OCI-LY1 (cell line): ENCODE results near the gene SSBP4.

ENCODE experiments used
- H2AFZ ChIP-seq: fragments of 200-600 bp; sonication (generic), shearing (Covaris generic); 2 replicates; pipeline ENCODE4 v1.6.0; 2014; ENCODE audit warnings: antibody characterized with exemption, mild to moderate bottlenecking, low read length
- H3F3A ChIP-seq: fragments of 200-600 bp; sonication (generic), shearing (Covaris generic); 2 replicates; pipeline ENCODE4 v1.6.0; 2014; ENCODE audit warnings: mild to moderate bottlenecking, antibody characterized with exemption, low read length, moderate library complexity; ENCODE audit not compliant: insufficient read depth
- H3K27ac ChIP-seq: fragments of 200-600 bp; sonication (generic); 2 replicates; pipeline ENCODE4 v1.5.1; 2014; ENCODE audit warnings: low read length, mixed run types, mild to moderate bottlenecking, low read depth; ENCODE audit not compliant: poor library complexity, severe bottlenecking
- H3K27me3 ChIP-seq: fragments of 200-600 bp; sonication (generic); 2 replicates; pipeline ENCODE4 v1.6.0; 2014; ENCODE audit warnings: antibody characterized with exemption, mild to moderate bottlenecking, low read length, moderate library complexity; ENCODE audit not compliant: insufficient read depth
- H3K36me3 ChIP-seq: fragments of 200-600 bp; sonication (generic); 2 replicates; pipeline ENCODE4 v1.6.1; 2014; ENCODE audit warnings: mild to moderate bottlenecking, antibody characterized with exemption, low read length, moderate library complexity, mixed read lengths; ENCODE audit not compliant: insufficient read depth
- H3K4me1 ChIP-seq: fragments of 200-600 bp; sonication (generic); 2 replicates; pipeline ENCODE4 v1.5.1; 2014; ENCODE audit warnings: mild to moderate bottlenecking, low read length, moderate library complexity; ENCODE audit not compliant: insufficient read depth, severe bottlenecking
- H3K4me2 ChIP-seq: fragments of 200-600 bp; sonication (generic), shearing (Covaris generic); 2 replicates; pipeline ENCODE4 v1.6.1; 2014; ENCODE audit warnings: low read length
- H3K4me3 ChIP-seq: fragments of 200-600 bp; sonication (generic); 2 replicates; pipeline ENCODE4 v1.5.1; 2014; ENCODE audit warnings: low read length, low read depth, mild to moderate bottlenecking, mixed read lengths; ENCODE audit not compliant: poor library complexity, severe bottlenecking
- H3K79me2 ChIP-seq: fragments of 200-600 bp; shearing (Covaris generic); 2 replicates; pipeline ENCODE4 v1.6.1; 2016; ENCODE audit warnings: mixed run types, low read length, mixed read lengths; ENCODE audit not compliant: insufficient read depth
- H3K9ac ChIP-seq: fragments of 200-600 bp; sonication (generic), shearing (Covaris generic); 2 replicates; pipeline ENCODE4 v1.6.1; 2014; ENCODE audit warnings: mild to moderate bottlenecking, low read length, mixed read lengths
- H3K9me2 ChIP-seq: fragments of 200-600 bp; sonication (generic), shearing (Covaris generic); 2 replicates; pipeline ENCODE4 v1.6.1; 2014; ENCODE audit warnings: low read depth, mild to moderate bottlenecking, low read length, mixed read lengths
- H3K9me3 ChIP-seq: fragments of 200-600 bp; shearing (Covaris generic); 2 replicates; pipeline ENCODE4 v1.6.1; 2014; ENCODE audit warnings: low read length, mixed read lengths
- H4K20me1 ChIP-seq: fragments of 200-600 bp; sonication (generic), shearing (Covaris generic); 2 replicates; pipeline ENCODE4 v1.6.0; 2016; ENCODE audit warnings: mild to moderate bottlenecking, low read length; ENCODE audit not compliant: insufficient read depth
- CTCF ChIP-seq: fragments of 200-600 bp; sonication (generic), shearing (Covaris generic); IDR thresholded peaks from 2 replicates; pipeline ENCODE4 v1.5.1; 2017; ENCODE audit warnings: mild to moderate bottlenecking, antibody characterized with exemption, low read length, moderate library complexity, mixed read lengths
- EZH2 ChIP-seq: fragments of 200-600 bp; sonication (generic), shearing (Covaris generic); IDR thresholded peaks from 2 replicates; pipeline ENCODE4 v1.8.0; 2017; ENCODE audit warnings: borderline replicate concordance, mixed run types, mild to moderate bottlenecking, antibody characterized with exemption, low read length, moderate library complexity, mixed read lengths

The SSBP4 gene

GRCh38 chr19:18439025-18439909 is 20.1 kb downstream of the SSBP4 start:
- peak overlapping the region; percentile 33 for H3K27ac ChIP-seq
- no peak overlapping the region for H3K9ac ChIP-seq

GRCh38 chr19:18439910-18440237 is 20.7 kb downstream of the SSBP4 start:
- H3K4me2 ChIP-seq, result no peak overlapping the region
- no peak overlapping the region for H3K27ac ChIP-seq
- no peak overlapping the region for H3K4me3 ChIP-seq
- no peaks in the 10 kb centered on the region for H4K20me1 ChIP-seq
- TF ChIP-seq CTCF (no peak), EZH2 (no peak)
- H3K36me3 ChIP-seq, result peaks cover 15% of the 10 kb centered on the region; the same call in 1 of the 2 replicates
- no peak overlapping the region for H2AFZ ChIP-seq
- no peak overlapping the region for H3K9ac ChIP-seq
- H3K4me1 ChIP-seq, result peaks cover 20% of the 10 kb centered on the region
- no peaks in the 10 kb centered on the region for H3K9me3 ChIP-seq
- no peaks in the 10 kb centered on the region for H3K27me3 ChIP-seq
- 0 out of 2 replicates have a peak, but pooled peaks cover 4% of the 10 kb centered on the region for H3F3A ChIP-seq
- no peaks in the 10 kb centered on the region for H3K79me2 ChIP-seq
- H3K9me2 ChIP-seq, result no peaks in the 10 kb centered on the region

More at GRCh38 chr19:18439025-18439909, 20.1 kb downstream of the SSBP4 start:
- Histone ChIP-seq H3K27me3 (no peaks in the 10 kb centered on the region), H3K9me3 (no peaks in the 10 kb centered on the region), H3K4me1 (peaks cover 20% of the 10 kb centered on the region), H3K4me3 (no peak overlapping the region), H3K4me2 (no peak overlapping the region), H3K36me3 (peaks cover 9% of the 10 kb centered on the region; the same call in 1 of the 2 replicates), H4K20me1 (no peaks in the 10 kb centered on the region), H3K79me2 (no peaks in the 10 kb centered on the region), H3K9me2 (no peaks in the 10 kb centered on the region), H2AFZ (no peak overlapping the region), H3F3A (0 out of 2 replicates have a peak, but pooled peaks cover 4% of the 10 kb centered on the region)
- TF ChIP-seq EZH2 (no peak), CTCF (no peak)

GRCh38 chr19:18440415-18440877 is 21.2 kb downstream of the SSBP4 start:
- Histone ChIP-seq H2AFZ (no peak overlapping the region), H3K9ac (no peak overlapping the region), H3K9me2 (no peaks in the 10 kb centered on the region), H3K9me3 (no peaks in the 10 kb centered on the region), H3K36me3 (peaks cover 17% of the 10 kb centered on the region; the same call in 1 of the 2 replicates), H3K4me1 (peaks cover 20% of the 10 kb centered on the region), H3K4me2 (no peak overlapping the region), H3F3A (0 out of 2 replicates have a peak, but pooled peaks cover 4% of the 10 kb centered on the region), H3K27ac (no peak overlapping the region), H4K20me1 (no peaks in the 10 kb centered on the region), H3K4me3 (no peak overlapping the region), H3K27me3 (no peaks in the 10 kb centered on the region), H3K79me2 (no peaks in the 10 kb centered on the region)
- TF ChIP-seq CTCF (peak; percentile 57), EZH2 (no peak)
